Fibroblast of mammary gland (primary cell): ENCODE data around the gene SCTR.
A peak's percentile ranks its signal among the peaks of the same experiment; 100 is the strongest.

Experiments
- DNase-seq: peaks from one replicate; pipeline ENCODE4 v3.0.0-alpha.2; 2010; ENCODE audit warnings: low read depth
- H3K4me3 ChIP-seq: 2 replicates; pipeline ENCODE4 v1.5.1; 2011; ENCODE audit warnings: low read depth, mild to moderate bottlenecking, low read length, moderate library complexity; ENCODE audit not compliant: control insufficient read depth
- TF ChIP-seq, protein P1 (sequence below): conservative IDR thresholded peaks from 2 replicates; pipeline ENCODE4 v1.5.1; 2011; ENCODE audit warnings: low read depth, low read length, inconsistent platforms; ENCODE audit not compliant: control insufficient read depth, insufficient read depth

Gene SCTR

DNA sequence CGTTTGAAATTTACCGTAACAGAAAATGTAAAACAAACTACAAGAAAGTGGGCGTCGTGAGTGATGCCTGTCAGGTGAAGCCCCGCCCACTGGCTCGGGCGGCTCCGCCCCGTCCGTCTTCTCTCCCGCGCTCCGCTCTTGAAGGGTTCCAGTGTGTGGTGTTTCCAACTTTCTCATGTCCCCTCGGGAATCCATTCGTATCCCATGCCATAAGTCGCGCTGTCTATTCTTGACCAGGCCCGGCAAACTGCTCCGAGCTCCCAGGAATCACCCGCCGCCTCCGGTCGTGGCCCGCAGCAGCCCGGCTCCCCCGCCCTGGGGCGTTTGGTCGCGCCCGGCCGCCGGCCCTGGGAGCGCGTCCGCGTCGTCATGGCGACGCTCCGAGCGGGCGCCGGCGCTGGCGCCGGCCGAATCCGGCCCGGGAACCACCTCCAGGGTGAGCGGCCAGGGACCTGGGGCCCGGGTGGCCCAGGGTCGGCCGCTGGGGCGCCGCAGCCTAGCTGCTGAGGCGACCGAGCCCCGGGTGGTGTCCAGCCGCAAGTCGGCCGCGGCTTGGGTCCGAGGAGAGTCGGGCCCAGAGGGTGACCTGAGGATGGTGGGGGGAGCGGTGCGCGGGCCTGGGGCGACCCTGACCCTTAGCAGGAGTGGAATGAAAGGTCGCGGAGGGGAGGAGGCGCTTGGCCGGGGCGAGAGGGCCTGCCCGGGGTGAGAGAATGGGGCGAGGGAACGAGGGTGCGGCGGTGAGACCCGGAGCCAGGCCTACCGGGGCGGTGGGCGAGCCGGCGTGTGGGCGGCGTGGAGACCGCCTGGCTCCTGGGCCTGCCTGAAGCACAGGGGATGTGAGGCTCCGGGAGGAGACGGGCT is 20.0 kb upstream of the SCTR start, which contains the start of gene CFAP221:
TSS of gene CFAP221 (plus strand) at position 375 of the 864 bp plus-strand sequence. CDS start 1,683 bp downstream, outside the sequence.
- DNase-seq = peak; percentile 52
- TF ChIP-seq, protein P1, sequence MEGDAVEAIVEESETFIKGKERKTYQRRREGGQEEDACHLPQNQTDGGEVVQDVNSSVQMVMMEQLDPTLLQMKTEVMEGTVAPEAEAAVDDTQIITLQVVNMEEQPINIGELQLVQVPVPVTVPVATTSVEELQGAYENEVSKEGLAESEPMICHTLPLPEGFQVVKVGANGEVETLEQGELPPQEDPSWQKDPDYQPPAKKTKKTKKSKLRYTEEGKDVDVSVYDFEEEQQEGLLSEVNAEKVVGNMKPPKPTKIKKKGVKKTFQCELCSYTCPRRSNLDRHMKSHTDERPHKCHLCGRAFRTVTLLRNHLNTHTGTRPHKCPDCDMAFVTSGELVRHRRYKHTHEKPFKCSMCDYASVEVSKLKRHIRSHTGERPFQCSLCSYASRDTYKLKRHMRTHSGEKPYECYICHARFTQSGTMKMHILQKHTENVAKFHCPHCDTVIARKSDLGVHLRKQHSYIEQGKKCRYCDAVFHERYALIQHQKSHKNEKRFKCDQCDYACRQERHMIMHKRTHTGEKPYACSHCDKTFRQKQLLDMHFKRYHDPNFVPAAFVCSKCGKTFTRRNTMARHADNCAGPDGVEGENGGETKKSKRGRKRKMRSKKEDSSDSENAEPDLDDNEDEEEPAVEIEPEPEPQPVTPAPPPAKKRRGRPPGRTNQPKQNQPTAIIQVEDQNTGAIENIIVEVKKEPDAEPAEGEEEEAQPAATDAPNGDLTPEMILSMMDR = no peak
- H3K4me3 ChIP-seq = peak within 1 kb of the TSS; percentile 48

DNA sequence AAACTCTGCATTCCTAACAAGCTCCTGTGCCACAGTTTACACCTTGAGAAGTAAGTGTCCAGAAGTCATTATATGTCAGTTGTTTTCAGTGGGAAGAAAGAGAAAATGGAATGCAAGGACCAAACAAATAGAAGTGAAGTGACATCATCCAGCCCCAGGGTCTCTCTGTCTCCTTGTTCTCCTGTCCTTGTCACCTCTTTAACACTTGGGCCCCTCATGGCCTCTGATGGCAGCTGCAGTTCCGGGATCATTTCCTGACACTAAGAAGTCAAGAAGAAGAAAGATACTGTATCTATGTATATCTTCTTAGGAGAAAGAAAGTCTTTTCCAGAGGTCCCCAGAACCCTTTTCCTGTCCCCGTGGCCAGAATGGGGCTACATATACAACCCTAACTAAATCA is 17.2 kb upstream of the SCTR start:
- DNase-seq = no peak
- H3K4me3 ChIP-seq = no peak overlapping the region
- TF ChIP-seq, protein P1 = no peak

DNA sequence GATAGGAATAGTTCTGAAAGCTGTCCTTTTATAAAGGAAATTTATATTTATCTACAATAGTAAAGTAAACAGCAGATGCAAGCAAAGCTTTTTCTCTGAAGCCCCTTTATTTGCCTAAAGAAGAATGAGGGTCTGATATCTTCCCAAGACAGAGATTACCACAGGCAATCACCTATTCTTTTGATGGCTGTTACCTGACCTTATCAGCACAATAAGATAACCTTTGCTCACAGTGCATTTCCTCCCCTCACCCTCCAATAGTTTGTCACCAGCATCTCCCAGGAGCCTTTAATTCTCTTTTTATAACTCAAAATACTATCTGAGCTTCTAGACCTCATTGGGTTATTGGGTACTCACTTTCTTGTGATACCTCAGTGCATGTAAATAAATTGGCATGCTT is 13.5 kb upstream of the SCTR start:
- DNase-seq = no peak
- H3K4me3 ChIP-seq = no peak overlapping the region
- TF ChIP-seq, protein P1 = no peak

DNA sequence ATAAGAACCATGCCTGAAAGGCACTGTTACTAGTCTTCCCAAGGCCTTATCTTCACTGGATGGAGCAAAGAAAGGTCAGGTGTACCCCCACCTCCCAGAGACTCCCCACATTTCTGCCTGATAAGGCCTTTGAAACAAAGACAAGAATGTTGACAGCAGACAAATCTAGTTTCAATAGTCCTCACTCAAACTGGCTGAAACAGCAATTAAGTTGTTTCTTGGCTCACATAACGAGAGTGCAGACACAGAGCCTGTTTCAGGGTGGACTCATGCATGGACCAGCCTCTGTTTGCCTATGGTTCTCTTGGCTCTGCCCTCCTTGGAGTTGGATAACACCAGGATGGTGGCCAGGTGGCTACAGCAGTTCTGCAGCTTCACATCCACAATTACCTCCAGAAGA is 12.4 kb upstream of the SCTR start:
- TF ChIP-seq, protein P1 = no peak
- no peak overlapping the region for H3K4me3 ChIP-seq
- no peak for DNase-seq

DNA sequence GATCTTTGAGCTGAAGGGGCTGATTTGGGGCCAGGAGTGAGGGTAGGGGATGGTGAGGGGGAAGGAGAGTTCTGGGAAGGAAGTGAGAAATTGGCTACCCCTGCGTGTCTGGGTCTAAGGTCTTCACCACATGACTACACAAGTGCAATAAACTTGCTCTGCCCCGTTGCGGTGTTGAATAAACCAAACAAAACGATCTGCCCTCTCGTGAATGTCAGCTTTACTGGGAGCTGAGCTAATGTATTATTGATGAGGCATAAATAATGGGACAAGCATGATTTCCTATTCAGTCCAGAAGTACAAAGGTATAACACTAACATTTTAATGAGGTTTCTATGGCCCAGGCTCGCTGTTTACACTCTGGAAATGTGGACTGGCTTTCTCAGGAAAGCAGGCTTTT is 11.9 kb upstream of the SCTR start:
- no peak overlapping the region for H3K4me3 ChIP-seq
- TF ChIP-seq, protein P1 = no peak
- no peak for DNase-seq

DNA sequence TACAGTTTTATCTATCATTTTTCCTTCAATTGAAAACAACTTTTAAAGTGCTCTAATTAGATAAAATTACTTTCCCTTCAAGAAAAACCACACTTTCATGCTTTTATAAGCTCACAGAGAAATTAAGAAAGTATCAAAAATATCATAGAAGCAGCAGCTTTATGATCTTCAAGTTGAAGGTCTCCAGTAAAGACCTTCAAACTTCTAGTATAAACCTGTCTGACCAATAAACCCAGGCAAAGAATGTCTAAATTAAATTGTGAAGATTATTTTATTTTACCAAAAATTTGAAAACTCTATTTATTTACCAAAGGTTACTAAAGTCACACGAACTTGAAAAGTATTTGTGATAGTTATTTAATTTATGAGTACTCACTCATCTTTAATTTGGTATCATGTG is 9.3 kb upstream of the SCTR start:
- DNase-seq = no peak
- TF ChIP-seq, protein P1 = no peak
- no peak overlapping the region for H3K4me3 ChIP-seq
